ENCODE measurements around the gene HSD17B10. TPM values are rescaled to one million over a fixed set of nuclear protein-coding genes. Genes with fewer than 3 reads are reported as not detected.
"Not testable (repeated sequence)": the region's sequence is repeated elsewhere in the genome, so short reads cannot be mapped to it uniquely, and the experiment has no call there.

HSD17B10 gene
- total RNA-seq, 4 donors from 2014 or later: 12.6 to 91.7 (median 63.9) TPM

DNA sequence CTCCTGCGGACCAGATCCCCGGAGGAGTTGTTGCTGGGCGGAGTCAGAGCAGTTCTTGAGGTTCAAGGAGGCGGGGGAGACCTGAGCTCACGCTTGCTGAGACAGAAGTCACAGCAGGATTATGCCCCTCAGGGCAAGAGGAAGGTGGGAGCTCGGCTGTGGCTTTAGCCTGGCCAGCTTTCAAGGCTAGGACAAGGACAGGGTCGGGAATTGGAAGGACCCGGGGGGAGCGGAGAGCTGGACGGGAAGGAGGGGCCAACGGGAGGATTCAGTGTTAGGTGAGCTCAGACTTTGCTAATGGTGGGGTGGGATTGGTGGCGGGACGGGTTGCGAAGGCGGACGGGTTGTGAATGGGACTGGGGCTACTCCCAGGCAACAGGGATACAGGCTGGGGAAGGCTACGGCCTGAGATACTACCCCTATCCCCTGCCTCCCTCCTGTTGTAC lies 11.3 kb downstream of the HSD17B10 start, which contains the start of gene RIBC1:
TSS of gene RIBC1 (plus strand) at position 13 of the 446 bp plus-strand sequence. CDS start 3,404 bp downstream, outside the sequence.
- H3K4me3 ChIP-seq: peak within 1 kb of the TSS; percentile 77 to 81
- intact Hi-C loops (cut with DNase I; ENCODE audit: low total_unique reads): loop anchor here (10.0 kb wide), 1 partner anchor 108 kb away; no protein-coding TSS in a partner anchor
- no peaks in the 10 kb centered on the region for H3K36me3 ChIP-seq

DNA sequence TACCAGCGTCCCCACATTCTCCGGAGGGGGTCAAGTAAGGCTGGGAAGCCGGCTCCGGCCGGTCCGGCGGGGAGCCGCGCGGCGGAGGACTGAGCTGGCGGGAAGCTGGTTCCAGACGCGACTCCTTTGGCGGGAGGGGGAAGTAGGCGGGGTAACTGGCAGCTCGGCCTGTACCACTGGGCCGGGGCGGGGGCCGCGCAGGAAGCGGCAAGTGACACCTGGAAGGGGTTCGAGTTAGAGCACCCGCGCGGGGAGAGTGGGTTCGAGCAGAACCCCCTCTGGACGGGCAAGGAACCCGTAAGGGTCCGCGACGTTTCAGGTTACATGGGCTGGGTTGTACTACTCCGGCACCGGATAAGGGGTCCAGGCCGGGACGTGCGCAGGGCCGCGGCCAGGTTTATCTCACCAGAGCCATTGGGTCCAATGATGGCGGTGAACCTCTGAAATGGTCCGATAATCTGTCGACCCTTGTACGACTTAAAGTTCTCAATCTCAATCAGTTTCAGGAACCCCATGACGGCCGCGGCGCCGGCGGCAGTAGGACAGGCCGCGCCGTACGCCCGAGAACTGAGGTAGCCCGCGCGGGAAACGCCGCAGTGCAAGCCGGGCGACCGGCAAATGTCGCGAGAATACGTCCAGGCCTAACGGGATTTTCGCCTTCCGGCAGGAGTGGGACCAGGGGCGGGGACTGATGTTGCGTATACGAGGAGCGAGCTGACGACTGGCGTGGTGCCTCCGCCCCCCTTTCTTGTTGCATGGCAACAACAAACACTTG lies 11.9 kb downstream of the HSD17B10 start, which contains the start of gene SMC1A:
TSS of gene SMC1A (minus strand) at position 569 of the 775 bp plus-strand sequence. CDS start at position 515, 54 bp downstream.
- no peaks in the 10 kb centered on the region for H3K27me3 ChIP-seq
- peak; percentile 99 to 100 for DNase-seq
- TF ChIP-seq, protein P1, sequence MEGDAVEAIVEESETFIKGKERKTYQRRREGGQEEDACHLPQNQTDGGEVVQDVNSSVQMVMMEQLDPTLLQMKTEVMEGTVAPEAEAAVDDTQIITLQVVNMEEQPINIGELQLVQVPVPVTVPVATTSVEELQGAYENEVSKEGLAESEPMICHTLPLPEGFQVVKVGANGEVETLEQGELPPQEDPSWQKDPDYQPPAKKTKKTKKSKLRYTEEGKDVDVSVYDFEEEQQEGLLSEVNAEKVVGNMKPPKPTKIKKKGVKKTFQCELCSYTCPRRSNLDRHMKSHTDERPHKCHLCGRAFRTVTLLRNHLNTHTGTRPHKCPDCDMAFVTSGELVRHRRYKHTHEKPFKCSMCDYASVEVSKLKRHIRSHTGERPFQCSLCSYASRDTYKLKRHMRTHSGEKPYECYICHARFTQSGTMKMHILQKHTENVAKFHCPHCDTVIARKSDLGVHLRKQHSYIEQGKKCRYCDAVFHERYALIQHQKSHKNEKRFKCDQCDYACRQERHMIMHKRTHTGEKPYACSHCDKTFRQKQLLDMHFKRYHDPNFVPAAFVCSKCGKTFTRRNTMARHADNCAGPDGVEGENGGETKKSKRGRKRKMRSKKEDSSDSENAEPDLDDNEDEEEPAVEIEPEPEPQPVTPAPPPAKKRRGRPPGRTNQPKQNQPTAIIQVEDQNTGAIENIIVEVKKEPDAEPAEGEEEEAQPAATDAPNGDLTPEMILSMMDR (IDR thresholded peaks at IDR 0.05): no peak
- TF ChIP-seq POLR2A (IDR thresholded peaks at IDR 0.05): peak; percentile 68 to 71
- H3K36me3 ChIP-seq: no peaks in the 10 kb centered on the region
- intact Hi-C loops (cut with DNase I; ENCODE audit: low total_unique reads): loop anchor here (10.0 kb wide), 1 partner anchor 107 kb away; no protein-coding TSS in a partner anchor
- peak within 1 kb of the TSS; percentile 77 to 81 for H3K4me3 ChIP-seq
- peak within 1 kb of the TSS; percentile 89 to 95 for H3K27ac ChIP-seq
- H3K9me3 ChIP-seq: no peaks in the 10 kb centered on the region
- peaks cover 10% of the 10 kb centered on the region in 2 donors for H3K4me1 ChIP-seq

More for the DNA sequence above, 11.3 kb downstream of the HSD17B10 start, which contains the start of gene RIBC1:
- H3K27me3 ChIP-seq: no peaks in the 10 kb centered on the region
- H3K27ac ChIP-seq: peak within 1 kb of the TSS; percentile 89 to 95
- H3K4me1 ChIP-seq: peaks cover 10% of the 10 kb centered on the region in 2 donors
- H3K9me3 ChIP-seq: no peaks in the 10 kb centered on the region
- TF ChIP-seq, protein P1 (IDR thresholded peaks at IDR 0.05): no peak
- no peak for TF ChIP-seq POLR2A (IDR thresholded peaks at IDR 0.05)
- no peak for DNase-seq

DNA sequence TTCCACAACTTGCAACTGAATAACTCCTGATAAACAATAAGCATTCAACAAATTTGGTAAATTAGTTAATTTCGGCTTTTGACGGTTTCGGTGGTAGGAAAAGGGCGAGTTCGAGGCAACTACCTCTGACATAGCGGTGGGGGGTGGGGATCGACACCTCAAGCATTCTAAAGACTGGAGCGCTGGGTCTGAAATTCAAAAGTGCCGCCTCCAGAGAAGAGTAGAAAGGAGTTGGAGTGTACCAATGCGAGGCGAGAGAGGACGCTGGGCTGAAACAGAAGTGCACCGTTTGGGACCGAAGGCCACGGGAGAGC lies 12.4 kb downstream of the HSD17B10 start:
- TF ChIP-seq POLR2A (IDR thresholded peaks at IDR 0.05): no peak
- TF ChIP-seq, protein P1 (IDR thresholded peaks at IDR 0.05): no peak
- Histone ChIP-seq H3K4me1 (peaks cover 10% of the 10 kb centered on the region in 2 donors), H3K36me3 (no peaks in the 10 kb centered on the region), H3K27ac (peak overlapping the region; percentile 89 to 95), H3K27me3 (no peaks in the 10 kb centered on the region), H3K4me3 (peak overlapping the region; percentile 77 to 81), H3K9me3 (no peaks in the 10 kb centered on the region)
- intact Hi-C loops (cut with DNase I; ENCODE audit: low total_unique reads): loop anchor here (10.0 kb wide), 1 partner anchor 107 kb away; no protein-coding TSS in a partner anchor
- DNase-seq: no peak

DNA sequence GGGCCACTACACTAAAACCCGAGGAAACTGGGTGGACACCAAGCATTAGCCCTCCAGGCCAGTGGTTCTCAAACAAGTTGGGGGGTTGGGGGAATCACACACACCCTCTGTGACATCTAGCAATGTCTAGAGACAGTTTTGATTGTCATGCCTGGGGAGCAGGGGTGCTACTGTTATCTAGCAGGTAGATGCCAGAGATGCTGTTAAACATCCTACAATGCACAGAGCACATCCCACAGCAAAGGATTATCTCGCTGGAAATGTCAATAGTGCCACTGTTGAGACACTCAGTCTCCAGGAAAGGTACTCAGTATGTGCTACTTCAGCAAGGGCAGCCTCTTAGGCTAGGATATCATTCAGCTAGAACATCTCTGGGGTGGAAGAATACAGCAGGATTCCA lies 13.0 kb downstream of the HSD17B10 start:
- intact Hi-C loops (cut with DNase I; ENCODE audit: low total_unique reads): loop anchor here (10.0 kb wide), 1 partner anchor 106 kb away; no protein-coding TSS in a partner anchor

DNA sequence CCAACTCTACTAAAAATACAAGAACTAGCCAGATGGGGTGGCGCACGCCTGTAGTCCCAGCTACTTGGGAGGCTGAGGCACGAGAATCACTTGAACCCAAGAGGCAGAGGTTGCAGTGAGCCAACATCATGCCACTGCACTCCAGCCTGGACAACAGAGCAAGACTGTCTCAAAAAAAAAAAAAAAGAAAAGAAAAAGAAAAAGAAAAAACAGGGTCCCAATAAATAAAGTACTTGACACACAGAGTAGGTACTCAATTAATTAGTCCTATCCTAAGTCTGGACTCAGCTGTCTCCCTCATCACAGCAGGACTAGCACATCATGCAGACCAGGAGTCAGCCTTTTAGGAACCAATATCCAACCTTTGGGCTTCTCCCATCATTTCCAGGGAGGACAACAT lies 13.8 kb downstream of the HSD17B10 start:
- H3K27me3 ChIP-seq, H3K9me3 ChIP-seq, H3K4me3 ChIP-seq, H3K36me3 ChIP-seq, DNase-seq, H3K27ac ChIP-seq: not testable (repeated sequence)
- intact Hi-C loops (cut with DNase I; ENCODE audit: low total_unique reads): loop anchor here (10.0 kb wide), 1 partner anchor 106 kb away; no protein-coding TSS in a partner anchor
- H3K4me1 ChIP-seq: peaks cover 10% of the 10 kb centered on the region in 2 donors

More for the DNA sequence above, 13.0 kb downstream of the HSD17B10 start:
- peak overlapping the region in 1 of 2 donors; percentile 77 for H3K4me3 ChIP-seq
- no peak for DNase-seq
- no peaks in the 10 kb centered on the region for H3K9me3 ChIP-seq
- TF ChIP-seq, protein P1 (IDR thresholded peaks at IDR 0.05): no peak
- TF ChIP-seq POLR2A (IDR thresholded peaks at IDR 0.05): no peak
- peak overlapping the region in 1 of 2 donors; percentile 89 for H3K27ac ChIP-seq
- H3K36me3 ChIP-seq: no peaks in the 10 kb centered on the region
- H3K4me1 ChIP-seq: peaks cover 10% of the 10 kb centered on the region in 2 donors
- no peaks in the 10 kb centered on the region for H3K27me3 ChIP-seq

All from uterus (tissue), 4 donors.